GM19397 (cell line): ENCODE measurements around the gene SLC35F3.
A peak's percentile ranks its signal among the peaks of the same experiment; 100 is the strongest.

Experiments
- ATAC-seq: cut with Tn5 transposase; IDR thresholded peaks from one replicate; pipeline ENCODE4 v1.9.1; 2021; ENCODE audit warnings: mild to moderate bottlenecking, moderate library complexity; ENCODE audit not compliant: unreplicated experiment

SLC35F3 gene

GRCh38 chr1:234307726-234308125 lies 403.2 kb downstream of the SLC35F3 start:
- ATAC-seq, result no peak

GRCh38 chr1:234309243-234309597 lies 404.7 kb downstream of the SLC35F3 start:
- ATAC-seq, result no peak

GRCh38 chr1:234309598-234310459 lies 405.4 kb downstream of the SLC35F3 start:
- peak; percentile 88 for ATAC-seq

GRCh38 chr1:234310460-234310817 lies 406.0 kb downstream of the SLC35F3 start:
- no peak for ATAC-seq

- no peak for ATAC-seq
These were observed 406.9 kb downstream of the SLC35F3 start for GRCh38 chr1:234311414-234311813.

DNA sequence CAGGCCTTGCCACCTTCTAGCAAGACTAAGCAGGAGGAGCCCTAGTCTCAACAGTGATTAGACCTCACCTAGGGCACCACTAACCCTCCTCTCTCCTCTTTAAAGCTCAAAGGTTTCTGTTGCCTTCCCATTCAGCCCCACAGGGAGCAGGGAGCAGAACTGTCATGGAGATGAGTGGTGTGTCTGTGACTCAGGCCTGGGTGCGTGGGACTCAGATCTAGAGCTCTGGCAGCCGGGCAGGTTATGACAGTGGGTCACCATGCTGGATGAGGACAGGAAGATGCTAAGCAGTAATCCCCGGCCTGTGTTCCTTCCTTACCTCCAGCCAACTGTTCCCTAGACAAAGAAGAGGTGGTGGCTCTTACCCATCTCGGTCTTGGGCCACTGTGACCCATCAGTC lies 408.7 kb downstream of the SLC35F3 start:
- no peak for ATAC-seq

- no peak for ATAC-seq
These were observed 410.6 kb downstream of the SLC35F3 start for GRCh38 chr1:234315091-234315541.

- ATAC-seq, result no peak
These were observed 411.1 kb downstream of the SLC35F3 start for GRCh38 chr1:234315588-234315987.

DNA sequence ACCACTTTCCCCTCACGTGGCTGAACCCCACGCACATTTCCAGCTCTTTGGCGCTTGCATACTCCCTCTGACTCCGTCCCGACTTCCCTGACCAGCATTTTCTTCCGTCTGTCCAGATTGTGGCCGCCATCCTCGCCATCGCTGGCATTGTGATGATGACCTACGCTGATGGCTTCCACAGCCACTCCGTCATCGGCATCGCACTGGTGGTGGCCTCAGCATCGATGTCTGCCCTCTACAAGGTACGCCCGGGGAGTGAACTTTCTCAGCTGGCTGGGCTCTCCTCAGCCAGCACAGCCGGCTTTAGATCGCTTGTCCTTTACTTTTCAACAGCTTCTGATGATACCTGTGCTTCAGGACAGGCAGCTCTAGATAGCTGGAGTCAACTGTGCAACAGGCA lies 412.0 kb downstream of the SLC35F3 start:
- no peak for ATAC-seq

- ATAC-seq, result no peak
These were observed 412.5 kb downstream of the SLC35F3 start for GRCh38 chr1:234316937-234317336.

- ATAC-seq, result no peak
These were observed 415.6 kb downstream of the SLC35F3 start for GRCh38 chr1:234320069-234320468.

DNA sequence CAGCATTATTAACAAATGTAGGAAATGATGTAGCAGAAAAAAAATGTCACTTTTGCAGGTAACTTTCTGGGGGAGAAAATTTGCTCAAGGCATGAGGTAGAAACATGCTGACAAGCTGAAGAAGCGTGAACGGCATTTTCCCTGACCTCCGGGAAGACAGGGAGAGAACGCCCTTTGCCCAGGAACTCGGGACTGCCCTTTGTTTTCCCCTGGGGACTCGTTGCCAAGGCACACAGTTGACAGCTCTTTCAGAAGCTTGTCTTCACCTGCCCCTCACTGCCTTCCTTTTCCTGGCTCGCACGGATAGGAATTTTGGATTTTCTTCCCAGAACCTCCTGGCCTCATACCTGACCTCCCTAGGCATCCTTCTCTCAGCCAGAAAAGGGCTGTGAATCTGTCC lies 416.1 kb downstream of the SLC35F3 start:
- ATAC-seq, result no peak

- ATAC-seq, result no peak
These were observed 416.8 kb downstream of the SLC35F3 start for GRCh38 chr1:234321231-234321630.

DNA sequence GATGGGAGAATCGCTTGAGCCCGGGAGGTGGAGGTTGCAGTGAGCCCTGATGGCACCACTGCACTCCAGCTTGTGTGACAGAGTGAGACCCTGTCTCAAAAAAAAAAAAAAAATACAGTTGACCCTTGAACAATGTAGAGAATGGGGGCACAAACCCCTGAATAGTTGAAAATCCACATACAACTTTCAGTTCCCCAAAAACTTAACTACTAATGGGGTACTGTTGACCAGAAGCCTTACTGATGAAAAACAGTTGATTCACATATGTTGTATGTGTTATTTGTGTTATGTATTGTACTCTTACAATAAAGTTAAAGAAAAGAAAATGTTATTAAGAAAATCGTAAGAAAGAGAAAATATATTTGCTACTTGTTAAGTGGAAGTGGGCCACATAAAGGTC lies 417.6 kb downstream of the SLC35F3 start:
- ATAC-seq, result no peak

DNA sequence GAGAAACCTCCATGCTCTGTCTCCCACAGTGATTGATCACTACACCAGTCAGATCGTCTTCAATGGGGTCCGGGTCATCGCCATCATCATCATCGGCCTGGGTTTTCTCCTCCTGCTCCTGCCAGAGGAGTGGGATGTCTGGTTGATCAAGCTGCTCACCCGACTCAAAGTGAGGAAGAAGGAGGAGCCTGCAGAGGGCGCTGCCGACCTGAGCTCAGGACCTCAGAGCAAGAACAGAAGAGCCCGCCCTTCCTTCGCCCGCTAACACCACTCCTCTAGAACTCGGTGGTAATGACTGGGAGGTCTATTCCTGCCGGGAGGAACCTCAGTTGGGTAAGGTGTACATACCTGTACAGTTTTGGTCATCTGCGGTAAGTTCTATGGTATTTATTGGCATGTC lies 418.5 kb downstream of the SLC35F3 start:
- no peak for ATAC-seq

DNA sequence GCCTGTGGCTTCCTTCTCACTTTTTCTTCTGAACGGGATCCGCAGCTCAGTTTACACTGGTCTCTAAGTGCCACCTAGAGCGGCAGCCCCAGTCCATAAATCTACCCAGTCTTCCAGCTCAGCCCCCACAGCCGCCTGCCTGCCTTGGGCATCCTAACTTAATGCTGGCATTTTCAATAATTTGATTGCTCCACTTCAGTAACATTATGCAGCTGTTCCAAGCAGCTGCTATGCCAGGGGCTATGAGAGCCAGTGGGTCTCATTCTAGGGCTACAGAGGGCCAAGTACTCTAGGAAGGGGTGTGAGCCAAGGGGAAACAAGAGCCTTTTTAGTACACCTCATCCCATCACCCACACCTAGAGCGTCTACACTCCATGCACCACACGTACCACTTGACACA lies 420.3 kb downstream of the SLC35F3 start:
- no peak for ATAC-seq

- ATAC-seq, result no peak
These were observed 421.5 kb downstream of the SLC35F3 start for GRCh38 chr1:234325878-234326496.

GRCh38 chr1:234326497-234327366 lies 422.3 kb downstream of the SLC35F3 start:
- peak; percentile 70 for ATAC-seq

DNA sequence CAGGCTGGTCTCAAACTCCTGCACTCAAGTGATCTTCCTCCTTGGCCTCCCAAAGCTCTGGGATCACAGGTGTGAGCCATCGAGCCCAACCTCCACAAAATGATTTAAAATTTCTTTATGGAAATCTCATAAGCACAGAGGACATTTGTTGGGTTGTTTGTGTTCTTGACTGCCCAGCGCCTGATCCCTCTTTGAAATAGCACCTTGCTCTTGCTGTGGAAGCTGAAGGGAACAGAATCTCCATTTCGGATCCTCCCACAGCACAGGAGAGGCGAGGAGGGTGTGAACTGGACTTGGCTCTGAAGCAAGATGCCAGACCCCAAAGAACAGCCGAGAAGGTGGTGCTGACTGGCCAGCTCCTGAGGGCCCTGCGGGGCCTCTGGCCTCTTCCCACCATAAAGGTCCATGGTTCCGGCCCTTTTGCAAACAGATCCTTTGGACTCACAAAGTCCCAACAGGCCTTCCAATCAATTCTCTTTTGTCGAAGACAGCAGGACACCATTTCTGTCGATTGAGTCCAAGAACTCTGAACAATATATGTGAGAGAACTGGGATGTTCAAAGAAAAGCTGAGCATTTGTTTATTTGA lies 423.2 kb downstream of the SLC35F3 start:
- no peak for ATAC-seq

- ATAC-seq, result no peak
These were observed 426.4 kb downstream of the SLC35F3 start for GRCh38 chr1:234330843-234331215.

DNA sequence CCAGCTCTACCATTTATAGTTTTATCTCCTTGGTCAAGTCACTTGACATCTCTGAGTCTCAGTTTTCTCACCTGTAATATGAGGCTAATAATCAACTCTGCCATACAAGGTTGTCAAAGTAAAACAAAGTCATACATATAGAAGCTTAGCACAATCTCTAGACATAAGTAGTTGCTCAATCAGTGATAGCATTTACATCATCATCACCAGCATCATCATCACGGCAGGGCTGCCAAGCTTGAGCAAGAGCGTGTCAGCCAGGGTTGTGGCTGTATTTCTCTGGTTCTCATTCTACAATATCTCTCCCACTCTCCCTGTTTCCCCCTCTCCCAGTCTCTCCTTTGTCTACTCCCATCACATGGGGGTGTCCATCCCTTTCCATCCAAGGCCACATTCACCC lies 427.0 kb downstream of the SLC35F3 start:
- ATAC-seq, result no peak
